ENCODE measurements around the gene CWC15.

- TF ChIP-seq CTCF (IDR thresholded peaks at IDR 0.05), result no peak
- TF ChIP-seq POLR2A (IDR thresholded peaks at IDR 0.05), result no peak
- TF ChIP-seq EP300 (IDR thresholded peaks at IDR 0.05), result no peak
- no peak for TF ChIP-seq POLR2AphosphoS5 (IDR thresholded peaks at IDR 0.05)
These were observed 657 bp downstream of the CWC15 start for GRCh38 chr11:94972700-94973098.

All from upper lobe of left lung (tissue), 4 donors.